ENCODE measurements around the gene TPSD1. TPM values are rescaled to one million over a fixed set of nuclear protein-coding genes. Genes with fewer than 3 reads are reported as not detected.

The TPSD1 gene
- total RNA-seq, 1 experiment from 2014 or later = not detected

GRCh38 chr16:1213796-1214372, 42.0 kb upstream of the TPSD1 start:
- H3K9ac ChIP-seq (ENCODE audit: low read length) = no peak overlapping the region
- H3K27ac ChIP-seq (ENCODE audit: low read length) = no peak overlapping the region
- intact Hi-C loops (cut with micrococcal nuclease) = no loop called here
- no peak overlapping the region for H3K4me3 ChIP-seq (ENCODE audit: low read length)
- no peaks in the 10 kb centered on the region for H3K79me2 ChIP-seq (ENCODE audit: low read length)
- ChIA-PET CTCF (no interaction called here), POLR2A (ENCODE audit: unreplicated experiment) (no interaction called here)
- no peaks in the 10 kb centered on the region for H3K27me3 ChIP-seq (ENCODE audit: low read length)
- no peaks in the 10 kb centered on the region for H3K36me3 ChIP-seq (ENCODE audit: low read depth, low read length)
- TF ChIP-seq EZH2 (IDR thresholded peaks at IDR 0.05; ENCODE audit: low read length, unreplicated experiment) (no peak), EZH2phosphoT487 (IDR thresholded peaks at IDR 0.05; ENCODE audit: borderline replicate concordance, low read length) (no peak)
- TF ChIP-seq, protein P1, sequence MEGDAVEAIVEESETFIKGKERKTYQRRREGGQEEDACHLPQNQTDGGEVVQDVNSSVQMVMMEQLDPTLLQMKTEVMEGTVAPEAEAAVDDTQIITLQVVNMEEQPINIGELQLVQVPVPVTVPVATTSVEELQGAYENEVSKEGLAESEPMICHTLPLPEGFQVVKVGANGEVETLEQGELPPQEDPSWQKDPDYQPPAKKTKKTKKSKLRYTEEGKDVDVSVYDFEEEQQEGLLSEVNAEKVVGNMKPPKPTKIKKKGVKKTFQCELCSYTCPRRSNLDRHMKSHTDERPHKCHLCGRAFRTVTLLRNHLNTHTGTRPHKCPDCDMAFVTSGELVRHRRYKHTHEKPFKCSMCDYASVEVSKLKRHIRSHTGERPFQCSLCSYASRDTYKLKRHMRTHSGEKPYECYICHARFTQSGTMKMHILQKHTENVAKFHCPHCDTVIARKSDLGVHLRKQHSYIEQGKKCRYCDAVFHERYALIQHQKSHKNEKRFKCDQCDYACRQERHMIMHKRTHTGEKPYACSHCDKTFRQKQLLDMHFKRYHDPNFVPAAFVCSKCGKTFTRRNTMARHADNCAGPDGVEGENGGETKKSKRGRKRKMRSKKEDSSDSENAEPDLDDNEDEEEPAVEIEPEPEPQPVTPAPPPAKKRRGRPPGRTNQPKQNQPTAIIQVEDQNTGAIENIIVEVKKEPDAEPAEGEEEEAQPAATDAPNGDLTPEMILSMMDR (conservative IDR thresholded peaks at IDR 0.05; ENCODE audit: low read depth, low read length) = no peak
- H3K4me1 ChIP-seq (ENCODE audit: insufficient read depth, low read length) = no peaks in the 10 kb centered on the region
- H3K9me2 ChIP-seq (replicated peaks; ENCODE audit: low read length) = no peaks in the 10 kb centered on the region
- H3K4me2 ChIP-seq (ENCODE audit: low read length) = no peak overlapping the region
- no peak overlapping the region for H2AFZ ChIP-seq (ENCODE audit: low read length)
- ATAC-seq (no peak), DNase-seq (no peak)
- no peaks in the 10 kb centered on the region for H4K20me1 ChIP-seq (ENCODE audit: low read length)
- no peaks in the 10 kb centered on the region for H3K9me3 ChIP-seq (ENCODE audit: low read length)
- BruUV-seq (replicated peaks) = no TSS peak
- H3F3A ChIP-seq (ENCODE audit: low read length, unreplicated experiment) = no peaks in the 10 kb centered on the region

- ChIA-PET CTCF (no interaction called here), POLR2A (ENCODE audit: unreplicated experiment) (no interaction called here)
- no peak overlapping the region for H3K9ac ChIP-seq (ENCODE audit: low read length)
- no peaks in the 10 kb centered on the region for H3K9me3 ChIP-seq (ENCODE audit: low read length)
- ATAC-seq (no peak), DNase-seq (no peak)
- H3F3A ChIP-seq (ENCODE audit: low read length, unreplicated experiment) = no peaks in the 10 kb centered on the region
- no TSS peak for BruUV-seq (replicated peaks)
- H3K4me2 ChIP-seq (ENCODE audit: low read length) = no peak overlapping the region
- H3K27me3 ChIP-seq (ENCODE audit: low read length) = no peaks in the 10 kb centered on the region
- intact Hi-C loops (cut with micrococcal nuclease) = no loop called here
- H3K27ac ChIP-seq (ENCODE audit: low read length) = no peak overlapping the region
- TF ChIP-seq, protein P1 (conservative IDR thresholded peaks at IDR 0.05; ENCODE audit: low read depth, low read length) = no peak
- no peak for TF ChIP-seq EZH2 (IDR thresholded peaks at IDR 0.05; ENCODE audit: low read length, unreplicated experiment)
- TF ChIP-seq EZH2phosphoT487 (IDR thresholded peaks at IDR 0.05; ENCODE audit: borderline replicate concordance, low read length) = no peak
- no peaks in the 10 kb centered on the region for H3K4me1 ChIP-seq (ENCODE audit: insufficient read depth, low read length)
- H3K36me3 ChIP-seq (ENCODE audit: low read depth, low read length) = no peaks in the 10 kb centered on the region
- H3K4me3 ChIP-seq (ENCODE audit: low read length) = no peak overlapping the region
- H3K9me2 ChIP-seq (replicated peaks; ENCODE audit: low read length) = no peaks in the 10 kb centered on the region
- H4K20me1 ChIP-seq (ENCODE audit: low read length) = no peaks in the 10 kb centered on the region
- H3K79me2 ChIP-seq (ENCODE audit: low read length) = no peaks in the 10 kb centered on the region
- H2AFZ ChIP-seq (ENCODE audit: low read length) = no peak overlapping the region
Measured at GRCh38 chr16:1214719-1215118, 41.1 kb upstream of the TPSD1 start.

- Histone ChIP-seq H3K4me3 (ENCODE audit: low read length) (no peak overlapping the region), H3K4me2 (ENCODE audit: low read length) (no peak overlapping the region), H3K79me2 (ENCODE audit: low read length) (no peaks in the 10 kb centered on the region), H3K36me3 (ENCODE audit: low read depth, low read length) (no peaks in the 10 kb centered on the region), H3F3A (ENCODE audit: low read length, unreplicated experiment) (no peaks in the 10 kb centered on the region), H2AFZ (ENCODE audit: low read length) (no peak overlapping the region), H3K9ac (ENCODE audit: low read length) (no peak overlapping the region), H3K4me1 (ENCODE audit: insufficient read depth, low read length) (no peaks in the 10 kb centered on the region), H3K27me3 (ENCODE audit: low read length) (no peaks in the 10 kb centered on the region), H3K9me3 (ENCODE audit: low read length) (no peaks in the 10 kb centered on the region), H4K20me1 (ENCODE audit: low read length) (no peaks in the 10 kb centered on the region), H3K9me2 (replicated peaks; ENCODE audit: low read length) (no peaks in the 10 kb centered on the region), H3K27ac (ENCODE audit: low read length) (no peak overlapping the region)
- TF ChIP-seq EZH2phosphoT487 (IDR thresholded peaks at IDR 0.05; ENCODE audit: borderline replicate concordance, low read length) = no peak
- no peak for TF ChIP-seq EZH2 (IDR thresholded peaks at IDR 0.05; ENCODE audit: low read length, unreplicated experiment)
- ChIA-PET POLR2A (ENCODE audit: unreplicated experiment) (no interaction called here), CTCF (no interaction called here)
- DNase-seq (no peak), ATAC-seq (no peak)
- intact Hi-C loops (cut with micrococcal nuclease) = no loop called here
- BruUV-seq (replicated peaks) = no TSS peak
Measured at GRCh38 chr16:1215574-1216295, 40.1 kb upstream of the TPSD1 start.
